ENCODE results near the gene MPP2.

MPP2 gene

DNA sequence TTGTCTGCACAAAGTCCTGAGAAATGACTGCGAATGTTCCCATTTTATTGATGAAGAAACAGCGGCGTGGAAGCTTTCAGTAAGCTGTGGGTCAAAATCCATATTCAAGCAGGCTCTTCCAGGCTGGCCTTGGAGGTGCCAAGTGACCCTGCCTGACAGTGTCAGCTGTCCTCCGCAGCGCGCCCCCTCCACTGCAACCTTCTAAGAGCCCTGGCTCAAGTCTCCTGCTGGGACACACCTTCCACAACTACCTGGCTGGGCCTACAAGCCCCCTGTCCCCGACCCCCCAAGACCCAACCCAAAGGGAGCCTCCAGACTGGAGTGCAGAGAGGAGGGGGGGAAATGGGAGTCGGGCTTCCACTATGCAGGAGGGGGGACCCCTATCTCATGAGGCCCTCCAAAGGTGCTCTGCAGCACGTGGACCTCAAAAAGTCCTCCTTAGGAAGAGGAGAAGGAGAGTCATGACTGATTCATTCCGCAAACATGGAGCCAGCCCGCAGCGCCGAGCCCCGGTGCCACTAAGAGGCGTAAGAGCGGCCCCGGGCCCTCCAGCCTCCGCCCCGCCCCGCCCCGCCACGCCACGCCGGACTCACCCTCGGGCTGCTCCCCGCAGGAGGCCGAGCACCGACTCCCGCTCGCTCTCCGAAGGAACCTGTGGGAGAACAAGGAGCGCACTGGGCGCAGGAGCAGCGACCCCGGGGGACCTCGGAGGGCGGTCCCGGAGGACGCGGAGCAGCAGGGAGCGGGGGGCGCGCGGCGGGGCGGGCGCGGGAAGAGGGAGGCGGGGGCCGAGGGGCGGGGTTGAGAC, 75.0 kb downstream of the MPP2 start (continued):
- TF ChIP-seq ZNF521 (tag by site-specific recombination; IDR thresholded peaks at IDR 0.05) (no peak), ZNF776 (tag by site-specific recombination; IDR thresholded peaks at IDR 0.05; ENCODE audit: borderline replicate concordance) (no peak), ZEB2 (tag by site-specific recombination; IDR thresholded peaks at IDR 0.05) (peak; percentile 32; the same call in 1 of the 2 replicates), KLF8 (tag by site-specific recombination; IDR thresholded peaks at IDR 0.05) (peak; percentile 72; the same call in 1 of the 2 replicates)
- TF ChIP-seq, protein P1, sequence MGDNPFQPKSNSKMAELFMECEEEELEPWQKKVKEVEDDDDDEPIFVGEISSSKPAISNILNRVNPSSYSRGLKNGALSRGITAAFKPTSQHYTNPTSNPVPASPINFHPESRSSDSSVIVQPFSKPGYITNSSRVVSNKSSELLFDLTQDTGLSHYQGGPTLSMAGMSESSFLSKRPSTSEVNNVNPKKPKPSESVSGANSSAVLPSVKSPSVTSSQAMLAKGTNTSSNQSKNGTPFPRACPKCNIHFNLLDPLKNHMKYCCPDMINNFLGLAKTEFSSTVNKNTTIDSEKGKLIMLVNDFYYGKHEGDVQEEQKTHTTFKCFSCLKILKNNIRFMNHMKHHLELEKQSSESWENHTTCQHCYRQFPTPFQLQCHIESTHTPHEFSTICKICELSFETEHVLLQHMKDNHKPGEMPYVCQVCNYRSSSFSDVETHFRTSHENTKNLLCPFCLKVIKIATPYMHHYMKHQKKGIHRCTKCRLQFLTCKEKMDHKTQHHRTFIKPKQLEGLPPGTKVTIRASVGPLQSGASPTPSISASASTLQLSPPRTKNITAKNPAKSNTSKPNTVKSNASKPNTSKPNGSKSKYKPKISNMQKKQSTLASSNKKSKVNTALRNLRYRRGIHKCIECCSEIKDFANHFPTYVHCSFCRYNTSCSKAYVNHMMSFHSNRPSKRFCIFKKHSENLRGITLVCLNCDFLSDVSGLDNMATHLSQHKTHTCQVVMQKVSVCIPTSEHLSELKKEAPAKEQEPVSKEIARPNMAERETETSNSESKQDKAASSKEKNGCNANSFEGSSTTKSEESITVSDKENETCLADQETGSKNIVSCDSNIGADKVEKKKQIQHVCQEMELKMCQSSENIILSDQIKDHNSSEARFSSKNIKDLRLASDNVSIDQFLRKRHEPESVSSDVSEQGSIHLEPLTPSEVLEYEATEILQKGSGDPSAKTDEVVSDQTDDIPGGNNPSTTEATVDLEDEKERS (tag by site-specific recombination; IDR thresholded peaks at IDR 0.05): no peak

DNA sequence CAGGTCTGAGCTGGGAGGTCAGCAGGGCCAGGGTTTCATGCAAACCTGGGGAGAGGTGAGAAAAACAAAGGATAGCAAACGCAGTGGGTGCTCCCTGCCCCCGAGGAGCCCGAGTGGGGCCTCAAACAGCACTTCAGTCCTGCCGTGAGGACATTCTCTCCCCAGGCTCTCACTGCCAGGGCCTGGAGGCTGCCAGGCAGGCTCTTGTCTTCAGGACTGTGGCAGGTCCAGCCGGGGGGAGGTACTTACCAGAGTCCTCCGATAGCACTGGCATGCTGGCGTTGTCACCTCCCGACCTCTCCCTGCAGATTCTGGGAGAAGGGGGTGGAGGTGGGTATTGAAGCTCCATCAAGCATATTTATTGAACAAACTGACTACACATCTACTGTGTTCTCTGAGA, 75.7 kb downstream of the MPP2 start:
- POLR2A ChIA-PET: no interaction called here

GRCh38 chr17:43830510-43831140, 76.7 kb downstream of the MPP2 start:
- ChIA-PET CTCF (interaction anchor here (1.4 to 5.0 kb wide), 2 partner anchors 11 to 16 kb away, joined by 4 to 29 read pairs; partner anchors contain the start of gene CD300LG), POLR2A (no interaction called here)
- Histone ChIP-seq H3K36me3 (ENCODE audit: control insufficient read depth in 2 of 2, insufficient read depth in 1 of 2, low read length in 2 of 2) (peaks cover 13 to 54% of the 10 kb centered on the region in 2 experiments), H3K4me3 (ENCODE audit: low read depth, low read length) (no peak overlapping the region), H3K27ac (ENCODE audit: extremely low read depth, low read depth, low read length) (no peak overlapping the region), H3K9me3 (ENCODE audit: control insufficient read depth, insufficient read depth, low read depth, low read length) (no peaks in the 10 kb centered on the region), H3K4me1 (ENCODE audit: control insufficient read depth, insufficient read depth, low read length) (peaks cover 3% of the 10 kb centered on the region; the same call in 1 of the 2 replicates)
- TF ChIP-seq ZNF16 (tag by site-specific recombination; IDR thresholded peaks at IDR 0.05; ENCODE audit: low read depth) (no peak), ZNF677 (tag by site-specific recombination; IDR thresholded peaks at IDR 0.05) (no peak), ZNF658 (tag by site-specific recombination; IDR thresholded peaks at IDR 0.05) (no peak), GLIS1 (tag by site-specific recombination; IDR thresholded peaks at IDR 0.05) (no peak), ZNF776 (tag by site-specific recombination; IDR thresholded peaks at IDR 0.05; ENCODE audit: borderline replicate concordance) (no peak), HOXA7 (CRISPR knock-in tag; IDR thresholded peaks at IDR 0.05; ENCODE audit: borderline replicate concordance) (no peak), ZNF2 (tag by site-specific recombination; IDR thresholded peaks at IDR 0.05) (no peak), ZNF704 (tag by site-specific recombination; IDR thresholded peaks at IDR 0.05) (no peak), ZNF37A (tag by site-specific recombination; IDR thresholded peaks at IDR 0.05) (no peak), ZBTB48 (tag by site-specific recombination; IDR thresholded peaks at IDR 0.05) (no peak), ZNF114 (tag by site-specific recombination; IDR thresholded peaks at IDR 0.05) (no peak), ZNF747 (tag by site-specific recombination; IDR thresholded peaks at IDR 0.05) (no peak), ZNF48 (tag by site-specific recombination; IDR thresholded peaks at IDR 0.05) (no peak), ZNF214 (tag by site-specific recombination; IDR thresholded peaks at IDR 0.05; ENCODE audit: borderline replicate concordance) (no peak), INSM2 (tag by site-specific recombination; IDR thresholded peaks at IDR 0.05) (no peak)
- TF ChIP-seq, protein P2, sequence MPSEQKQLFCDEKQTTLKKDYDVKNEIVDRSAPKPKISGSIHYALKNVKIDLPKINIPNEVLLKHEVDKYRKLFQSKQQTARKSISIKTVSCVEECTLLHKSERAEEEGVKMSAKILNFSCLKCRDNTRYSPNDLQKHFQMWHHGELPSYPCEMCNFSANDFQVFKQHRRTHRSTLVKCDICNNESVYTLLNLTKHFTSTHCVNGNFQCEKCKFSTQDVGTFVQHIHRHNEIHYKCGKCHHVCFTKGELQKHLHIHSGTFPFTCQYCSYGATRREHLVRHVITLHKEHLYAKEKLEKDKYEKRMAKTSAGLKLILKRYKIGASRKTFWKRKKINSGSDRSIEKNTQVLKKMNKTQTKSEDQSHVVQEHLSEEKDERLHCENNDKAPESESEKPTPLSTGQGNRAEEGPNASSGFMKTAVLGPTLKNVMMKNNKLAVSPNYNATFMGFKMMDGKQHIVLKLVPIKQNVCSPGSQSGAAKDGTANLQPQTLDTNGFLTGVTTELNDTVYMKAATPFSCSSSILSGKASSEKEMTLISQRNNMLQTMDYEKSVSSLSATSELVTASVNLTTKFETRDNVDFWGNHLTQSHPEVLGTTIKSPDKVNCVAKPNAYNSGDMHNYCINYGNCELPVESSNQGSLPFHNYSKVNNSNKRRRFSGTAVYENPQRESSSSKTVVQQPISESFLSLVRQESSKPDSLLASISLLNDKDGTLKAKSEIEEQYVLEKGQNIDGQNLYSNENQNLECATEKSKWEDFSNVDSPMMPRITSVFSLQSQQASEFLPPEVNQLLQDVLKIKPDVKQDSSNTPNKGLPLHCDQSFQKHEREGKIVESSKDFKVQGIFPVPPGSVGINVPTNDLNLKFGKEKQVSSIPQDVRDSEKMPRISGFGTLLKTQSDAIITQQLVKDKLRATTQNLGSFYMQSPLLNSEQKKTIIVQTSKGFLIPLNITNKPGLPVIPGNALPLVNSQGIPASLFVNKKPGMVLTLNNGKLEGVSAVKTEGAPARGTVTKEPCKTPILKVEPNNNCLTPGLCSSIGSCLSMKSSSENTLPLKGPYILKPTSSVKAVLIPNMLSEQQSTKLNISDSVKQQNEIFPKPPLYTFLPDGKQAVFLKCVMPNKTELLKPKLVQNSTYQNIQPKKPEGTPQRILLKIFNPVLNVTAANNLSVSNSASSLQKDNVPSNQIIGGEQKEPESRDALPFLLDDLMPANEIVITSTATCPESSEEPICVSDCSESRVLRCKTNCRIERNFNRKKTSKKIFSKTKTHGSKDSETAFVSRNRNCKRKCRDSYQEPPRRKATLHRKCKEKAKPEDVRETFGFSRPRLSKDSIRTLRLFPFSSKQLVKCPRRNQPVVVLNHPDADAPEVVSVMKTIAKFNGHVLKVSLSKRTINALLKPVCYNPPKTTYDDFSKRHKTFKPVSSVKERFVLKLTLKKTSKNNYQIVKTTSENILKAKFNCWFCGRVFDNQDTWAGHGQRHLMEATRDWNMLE (tag by site-specific recombination; conservative IDR thresholded peaks at IDR 0.05; ENCODE audit: low read depth): no peak

More for the DNA sequence above, 75.7 kb downstream of the MPP2 start:
- no peak overlapping the region for H3K4me3 ChIP-seq (ENCODE audit: low read depth, low read length)
- no peak overlapping the region for H3K27ac ChIP-seq (ENCODE audit: extremely low read depth, low read depth, low read length)
- H3K9me3 ChIP-seq (ENCODE audit: control insufficient read depth, insufficient read depth, low read depth, low read length): no peaks in the 10 kb centered on the region
- CTCF ChIA-PET: interaction anchor here (0.9 to 5.0 kb wide), 3 partner anchors 9 to 15 kb away, joined by 3 to 29 read pairs (median 4); partner anchors contain the start of gene CD300LG
- H3K4me1 ChIP-seq (ENCODE audit: control insufficient read depth, insufficient read depth, low read length): peaks cover 3% of the 10 kb centered on the region; the same call in 1 of the 2 replicates
- peaks cover 12 to 45% of the 10 kb centered on the region in 2 experiments for H3K36me3 ChIP-seq (ENCODE audit: control insufficient read depth in 2 of 2, insufficient read depth in 1 of 2, low read length in 2 of 2)
- no peak for TF ChIP-seq ZNF747 (tag by site-specific recombination; IDR thresholded peaks at IDR 0.05)
- TF ChIP-seq ZIC2 (tag by site-specific recombination; IDR thresholded peaks at IDR 0.05): 0 out of 2 replicates have a peak, but pooled peaks have one; percentile 26
